HL-60 (cell line): ENCODE measurements around the gene HPS1.

Experiments
- DNase-seq, 2 experiments: peaks; one replicate each; pipeline ENCODE4 v3.0.0-alpha.2; 2010 to 2020; ENCODE audit warnings: low read depth in 1 of 2, low spot score in 1 of 2
- H3K27ac ChIP-seq: fragments of 250-450 bp; sonication (Bioruptor Pico); replicated peaks from 2 replicates; pipeline ENCODE4 v1.5.1; 2020; ENCODE audit warnings: mild to moderate bottlenecking, moderate library complexity
- H3K27me3 ChIP-seq: fragments of 250-450 bp; sonication (Bioruptor Pico); 2 replicates; pipeline ENCODE4 v1.5.1; 2021; ENCODE audit warnings: mild to moderate bottlenecking, moderate library complexity; ENCODE audit not compliant: insufficient read depth, poor library complexity, severe bottlenecking
- H3K4me3 ChIP-seq: replicated peaks from 2 replicates; pipeline ENCODE4 v1.5.1; 2011; ENCODE audit warnings: mild to moderate bottlenecking, control low read depth, low read length; ENCODE audit not compliant: insufficient read depth
- CTCF ChIP-seq: IDR thresholded peaks from one replicate; pipeline ENCODE4 v1.5.1; 2011; ENCODE audit warnings: low read length, control low read depth, inconsistent platforms; ENCODE audit not compliant: insufficient read depth
- GABPA ChIP-seq: IDR thresholded peaks from 2 replicates; pipeline ENCODE4 v1.6.1; 2012; ENCODE audit warnings: low read depth
- POLR2AphosphoS5 ChIP-seq: IDR thresholded peaks from 2 replicates; pipeline ENCODE4 v1.6.1; 2012; ENCODE audit warnings: low read depth
- REST ChIP-seq: IDR thresholded peaks from 2 replicates; pipeline ENCODE4 v1.6.1; 2012; ENCODE audit warnings: low read depth; ENCODE audit not compliant: insufficient replicate concordance
- SPI1 ChIP-seq: IDR thresholded peaks from 2 replicates; pipeline ENCODE4 v1.6.1; 2012; ENCODE audit warnings: low read depth, mild to moderate bottlenecking, borderline replicate concordance

The HPS1 gene

GRCh38 chr10:98424295-98425254 is 22.2 kb downstream of the HPS1 start:
- no peak overlapping the region for H3K4me3 ChIP-seq
- no peak overlapping the region for H3K27ac ChIP-seq
- H3K27me3 ChIP-seq = no peaks in the 10 kb centered on the region
- TF ChIP-seq GABPA (no peak), CTCF (no peak), REST (no peak), POLR2AphosphoS5 (no peak), SPI1 (no peak)
- no peak for DNase-seq

GRCh38 chr10:98423691-98424120 is 23.0 kb downstream of the HPS1 start:
- TF ChIP-seq REST = no peak
- no peak for TF ChIP-seq CTCF
- TF ChIP-seq POLR2AphosphoS5 = no peak
- no peak for TF ChIP-seq SPI1
- no peak for TF ChIP-seq GABPA
- H3K4me3 ChIP-seq = no peak overlapping the region
- no peak overlapping the region for H3K27ac ChIP-seq
- H3K27me3 ChIP-seq = no peaks in the 10 kb centered on the region
- DNase-seq = no peak

GRCh38 chr10:98422182-98422581 is 24.6 kb downstream of the HPS1 start:
- H3K27ac ChIP-seq = no peak overlapping the region
- DNase-seq = no peak
- TF ChIP-seq SPI1 (no peak), REST (no peak), GABPA (no peak), CTCF (no peak), POLR2AphosphoS5 (no peak)
- no peak overlapping the region for H3K4me3 ChIP-seq
- no peaks in the 10 kb centered on the region for H3K27me3 ChIP-seq
